GM08714 (cell line): ENCODE results near the gene GALR3.

Source experiments
- H3K4me3 ChIP-seq: fragments of 200-500 bp; sonication (Bioruptor generic); 2 replicates; pipeline ENCODE4 v1.5.1; 2014; ENCODE audit warnings: mild to moderate bottlenecking, low read length, inconsistent platforms
- ZNF274 ChIP-seq: IDR thresholded peaks from 2 replicates; pipeline ENCODE4 v1.6.1; 2012; ENCODE audit warnings: mild to moderate bottlenecking, low read depth, low read length

The GALR3 gene

GRCh38 chr22:37855462-37855861, 32.3 kb downstream of the GALR3 start:
- H3K4me3 ChIP-seq: no peak overlapping the region
- no peak for TF ChIP-seq ZNF274

- no peak overlapping the region for H3K4me3 ChIP-seq
- no peak for TF ChIP-seq ZNF274
These were observed 37.7 kb downstream of the GALR3 start for GRCh38 chr22:37860796-37861421.

- H3K4me3 ChIP-seq: no peak overlapping the region
- TF ChIP-seq ZNF274: no peak
These were observed 39.6 kb downstream of the GALR3 start for GRCh38 chr22:37862570-37863325.

- no peak overlapping the region for H3K4me3 ChIP-seq
- no peak for TF ChIP-seq ZNF274
These were observed 42.3 kb downstream of the GALR3 start for GRCh38 chr22:37865510-37865909.

- no peak for TF ChIP-seq ZNF274
- no peak overlapping the region for H3K4me3 ChIP-seq
These were observed 47.1 kb downstream of the GALR3 start for GRCh38 chr22:37870273-37870672.
